GM18511 (cell line): ENCODE measurements around the gene MARCKS.
"Not testable (repeated sequence)": the region's sequence is repeated elsewhere in the genome, so short reads cannot be mapped to it uniquely, and the experiment has no call there.

Source experiments
- ATAC-seq: cut with Tn5 transposase; IDR thresholded peaks from one replicate; pipeline ENCODE4 v1.9.1; 2021; ENCODE audit warnings: mild to moderate bottlenecking, moderate library complexity; ENCODE audit not compliant: unreplicated experiment

Gene MARCKS

DNA sequence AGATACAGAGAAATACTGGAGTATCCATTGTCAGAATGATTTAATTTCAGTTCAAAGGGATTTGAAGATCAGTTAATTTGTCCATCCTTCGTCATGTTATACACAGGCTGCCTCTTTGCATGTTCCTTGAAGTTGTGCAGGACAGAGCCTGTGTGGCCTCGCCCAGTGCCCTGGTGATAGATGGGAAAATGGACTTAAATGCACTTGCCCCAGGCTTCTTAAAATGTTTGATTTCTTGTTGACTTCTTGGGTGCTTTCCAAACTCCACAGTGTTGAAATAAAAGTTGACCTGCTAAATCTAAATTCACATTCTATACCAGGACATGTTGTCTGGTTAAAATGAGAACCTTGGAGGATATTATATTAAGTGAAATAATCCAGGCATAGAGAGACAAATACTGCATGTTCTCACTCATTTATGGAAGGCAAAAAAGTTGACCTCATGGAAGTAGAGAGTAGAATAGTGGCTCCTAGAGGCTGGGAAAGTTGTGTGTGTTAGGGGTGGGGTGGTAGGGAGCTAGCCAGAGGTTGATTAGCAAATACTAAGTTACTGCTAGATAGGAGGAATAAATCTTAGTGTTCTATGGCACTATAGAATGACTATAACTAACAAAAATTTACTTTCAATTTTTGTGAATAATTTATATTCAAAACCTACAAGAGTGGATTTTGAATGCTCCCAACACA, 25.3 kb downstream of the MARCKS start:
- no peak for ATAC-seq

DNA sequence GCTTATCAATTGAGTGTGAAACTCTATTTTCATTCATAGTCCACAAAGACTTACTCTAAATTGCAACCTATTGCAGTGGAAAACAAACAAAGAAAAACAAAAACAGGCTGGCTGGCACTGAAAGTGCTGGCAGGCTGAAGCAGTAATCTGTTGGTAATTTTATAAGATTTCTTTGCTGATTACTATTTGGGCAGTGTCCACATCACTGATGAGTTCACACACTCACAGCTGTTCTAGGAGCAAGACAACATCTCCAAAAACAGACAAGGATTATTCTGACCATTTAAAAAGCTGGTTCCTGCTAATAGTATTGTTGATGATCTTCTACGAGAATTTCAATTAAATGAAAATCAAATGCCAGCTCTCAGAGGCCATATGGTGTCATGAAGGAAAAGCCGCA, 26.9 kb downstream of the MARCKS start:
- no peak for ATAC-seq

DNA sequence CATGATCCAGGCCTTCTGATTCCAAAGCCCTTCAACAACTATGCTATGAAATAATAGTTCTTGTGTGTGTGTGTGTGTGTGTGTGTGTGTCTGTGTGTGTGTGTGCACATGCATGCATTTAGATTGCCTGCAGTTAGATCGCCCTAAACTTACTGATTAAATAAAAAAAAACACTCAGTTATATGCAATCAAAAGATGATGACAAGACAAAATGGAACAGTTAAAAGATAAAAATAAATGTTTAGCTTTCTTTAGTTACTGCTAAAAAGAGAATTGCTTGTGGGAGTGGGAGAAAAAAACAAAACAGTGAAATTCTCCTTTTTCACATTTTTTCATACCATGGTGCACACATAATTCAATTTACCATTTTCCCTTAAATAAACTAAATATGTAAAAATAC, 29.4 kb downstream of the MARCKS start:
- ATAC-seq = no peak

DNA sequence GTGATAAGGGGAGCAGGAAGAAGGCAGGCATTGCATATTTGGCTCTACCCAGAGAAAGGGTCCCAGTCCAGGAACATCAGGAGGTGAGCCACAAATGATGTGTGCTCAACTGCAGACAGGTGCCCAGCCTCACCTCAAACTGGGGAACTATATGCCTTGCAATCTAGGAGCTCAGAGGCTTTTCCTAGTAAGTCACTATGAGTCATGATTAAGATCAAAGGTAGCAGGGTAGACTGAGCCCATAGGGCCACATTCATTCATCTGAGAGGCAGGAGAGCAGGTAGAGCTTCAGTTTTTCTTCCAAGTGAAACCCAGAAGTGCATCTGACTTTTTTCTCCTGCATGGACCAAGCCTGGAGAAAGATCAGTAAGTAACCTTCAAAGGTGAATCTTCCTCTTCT, 31.3 kb downstream of the MARCKS start:
- ATAC-seq = no peak

DNA sequence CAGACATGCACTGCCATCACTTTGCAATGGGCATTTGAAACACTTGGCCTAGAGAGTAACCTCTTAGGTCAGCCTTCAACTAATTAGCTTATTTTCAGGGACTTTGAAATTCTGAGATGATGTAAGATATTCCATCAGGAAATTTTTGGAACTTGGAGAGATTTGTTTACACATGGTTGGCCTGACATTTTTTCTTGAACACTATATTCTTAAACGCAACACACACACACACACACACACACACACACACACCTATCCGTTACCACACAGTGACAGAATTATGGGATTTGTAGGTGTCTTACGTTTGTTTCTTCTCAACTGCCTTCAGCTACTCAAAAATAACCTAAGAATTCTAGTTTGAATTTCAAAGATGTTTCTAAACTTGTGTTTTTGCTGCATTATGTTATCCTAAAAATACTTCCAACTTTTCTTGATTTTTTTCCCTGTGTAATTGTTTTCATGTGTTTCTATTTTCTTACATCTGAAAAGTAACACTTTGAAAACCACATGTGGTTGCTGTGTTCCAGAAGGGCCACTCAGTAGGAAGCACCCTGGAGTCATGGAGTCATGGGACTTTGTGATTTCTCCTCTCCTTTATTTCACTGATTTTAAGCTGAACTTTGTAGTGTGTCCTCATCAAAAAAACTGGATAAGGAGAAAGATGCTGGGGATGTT, 31.9 kb downstream of the MARCKS start:
- ATAC-seq = no peak

DNA sequence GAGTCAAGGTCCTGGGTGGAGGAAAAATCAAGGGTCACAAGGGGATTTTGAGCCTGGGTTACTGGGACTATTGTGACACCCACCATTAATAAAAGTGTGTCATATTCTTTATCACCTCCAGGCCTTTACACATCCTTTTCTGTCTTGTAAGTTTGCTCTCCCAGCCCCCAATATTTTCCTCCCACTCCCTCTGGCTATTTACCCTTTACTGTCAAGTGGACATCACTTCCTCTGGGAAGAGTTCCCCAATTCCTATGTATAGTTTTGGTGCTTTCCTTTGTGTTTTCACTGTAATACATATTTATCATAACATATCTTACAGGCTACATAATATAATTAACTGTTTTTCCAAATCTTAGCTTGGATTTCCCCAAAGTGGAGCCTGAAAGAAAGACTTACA, 36.3 kb downstream of the MARCKS start:
- ATAC-seq = no peak

DNA sequence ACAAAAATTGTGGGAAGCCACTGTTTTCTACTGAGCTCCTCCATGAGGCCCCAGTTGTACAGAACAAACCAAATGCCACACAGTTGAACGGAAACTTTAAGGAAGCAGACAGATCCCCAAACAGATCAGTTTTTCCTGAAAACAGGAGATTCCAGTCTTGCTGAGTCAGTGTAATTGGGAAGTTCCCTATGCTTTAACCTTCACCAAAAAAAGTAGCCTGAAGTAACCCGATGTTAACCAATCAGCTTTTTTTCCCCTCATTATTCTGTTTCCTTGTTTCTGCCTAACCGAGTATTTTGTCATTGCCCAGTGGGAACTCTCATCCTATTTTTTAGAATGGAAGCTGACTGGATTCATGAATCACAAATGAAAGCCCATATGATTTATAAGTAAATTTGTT, 36.7 kb downstream of the MARCKS start:
- no peak for ATAC-seq

DNA sequence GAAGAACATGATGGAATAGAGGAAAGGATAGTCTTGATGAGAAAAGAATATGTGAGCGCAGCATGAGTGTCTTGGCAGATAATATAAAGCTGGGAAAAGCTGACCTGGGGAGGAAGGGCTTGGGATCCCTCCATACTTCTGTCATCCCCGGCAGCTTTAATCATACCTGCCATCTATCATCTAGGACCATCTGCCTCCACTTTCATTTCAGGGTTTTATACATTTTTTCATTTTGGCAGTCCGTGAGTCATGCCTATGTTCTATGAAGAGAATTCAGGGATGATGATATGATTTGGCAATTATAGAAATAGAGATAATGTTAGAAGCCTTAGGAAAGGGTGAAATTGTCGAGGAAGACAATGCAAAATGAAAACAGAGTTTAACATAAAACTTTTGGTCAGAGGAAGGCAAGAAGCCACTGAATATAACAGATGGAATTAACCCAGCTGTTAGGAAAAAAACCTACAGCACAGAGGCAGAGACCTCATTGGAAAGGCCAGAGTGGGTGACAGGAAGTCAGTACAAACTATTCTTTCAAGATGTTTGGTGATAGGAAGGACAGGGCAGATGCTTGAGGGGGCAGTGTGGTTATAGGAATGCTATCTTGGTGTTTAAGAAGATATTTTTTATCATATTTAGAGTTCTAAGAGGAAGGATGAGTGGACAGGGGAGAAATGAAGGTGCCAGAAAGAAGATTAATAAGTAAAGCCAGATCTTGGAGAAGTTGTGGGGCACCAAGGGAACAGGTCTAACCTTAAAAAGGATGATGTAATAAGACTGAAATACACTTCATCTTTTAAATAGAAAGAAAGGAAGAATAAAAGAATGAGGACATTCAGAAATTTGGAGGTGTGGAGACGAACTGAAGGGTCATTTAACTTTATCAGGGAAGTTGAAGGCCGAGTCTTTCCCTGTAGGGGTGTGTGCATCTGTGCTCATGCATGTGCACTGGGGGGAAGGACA, 37.8 kb downstream of the MARCKS start:
- no peak for ATAC-seq

DNA sequence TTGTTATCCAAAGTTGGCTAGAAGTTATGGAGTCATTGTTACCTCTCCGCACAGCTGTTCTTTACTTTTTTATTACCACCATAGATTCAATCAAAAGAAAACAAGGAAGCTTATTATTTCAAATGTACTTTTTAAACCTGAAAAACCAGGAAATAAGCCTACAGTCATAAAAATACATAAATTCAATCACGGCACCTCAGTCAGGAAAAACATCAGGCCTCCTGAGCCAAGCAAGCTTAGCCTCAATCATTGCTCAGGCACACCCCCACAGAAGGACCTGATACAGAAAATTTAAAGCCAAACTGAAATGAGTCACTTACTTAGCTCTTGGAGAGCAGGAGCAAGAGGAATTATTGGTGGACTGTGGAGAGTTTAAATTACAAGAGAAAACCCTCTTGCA, 44.3 kb downstream of the MARCKS start:
- no peak for ATAC-seq

DNA sequence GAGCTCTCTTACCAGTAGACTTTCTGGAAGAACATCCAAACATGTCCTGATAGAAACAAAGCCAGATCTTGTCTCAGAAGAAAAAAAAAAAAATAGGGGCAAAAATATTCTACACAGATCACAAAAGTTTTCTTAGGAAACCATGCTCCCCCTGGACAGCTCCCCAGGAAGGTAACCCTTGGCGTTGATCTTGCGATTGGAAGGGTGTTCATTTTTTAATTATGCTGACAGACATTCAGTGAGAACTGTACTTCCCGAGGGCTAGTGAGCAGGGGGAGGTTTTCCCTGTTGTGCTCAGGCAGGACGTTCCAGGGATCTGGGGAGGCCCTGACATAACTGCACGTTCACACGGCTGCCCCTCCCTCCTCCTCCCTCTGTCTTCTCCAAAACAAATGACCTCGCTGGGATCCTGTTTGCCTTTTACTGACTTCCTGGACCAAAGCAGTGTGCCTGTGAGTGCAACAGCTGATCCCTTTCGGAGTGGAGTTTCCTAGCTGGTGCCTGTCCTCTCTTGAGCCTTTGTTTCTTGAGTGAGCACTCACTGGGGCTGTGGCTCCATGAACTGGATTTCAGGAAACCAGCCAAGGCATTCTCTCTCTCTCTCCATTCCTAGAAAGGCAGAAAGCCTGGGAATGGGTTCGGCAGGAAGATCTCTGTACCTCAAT, 46.7 kb downstream of the MARCKS start:
- no peak for ATAC-seq

DNA sequence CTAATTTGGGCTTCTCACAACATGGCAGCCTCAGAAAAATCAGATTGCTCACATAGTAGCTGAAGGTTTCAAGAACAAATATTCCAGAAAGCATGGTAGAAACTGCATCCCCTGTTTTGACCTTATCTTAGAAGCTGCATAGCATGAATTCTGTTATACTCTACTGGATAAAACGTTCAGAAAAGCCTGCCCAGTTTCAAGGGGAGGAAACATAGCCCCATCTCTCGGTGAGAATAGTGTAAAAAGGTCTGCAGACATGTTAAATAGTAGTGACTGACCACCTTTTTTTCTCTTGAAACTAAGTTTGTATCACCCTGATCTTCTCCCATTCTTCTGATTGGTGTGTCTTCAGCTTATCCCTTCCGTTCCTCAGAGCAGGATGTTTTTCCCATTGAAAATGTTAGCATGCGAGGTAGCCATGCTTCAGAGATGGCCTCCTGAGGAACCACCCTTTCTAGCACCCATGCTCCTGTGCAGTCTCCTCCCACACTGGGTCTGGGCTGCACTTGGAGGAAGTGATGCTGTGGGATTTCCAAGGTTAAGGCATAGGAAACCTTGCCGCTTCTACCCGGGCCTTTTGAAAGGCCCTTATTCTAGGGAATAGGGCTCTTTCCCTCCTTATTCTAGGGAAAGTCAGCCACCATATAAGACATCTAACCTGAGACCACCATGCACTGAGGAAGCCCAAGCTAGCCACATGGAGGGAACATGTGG, 50.1 kb downstream of the MARCKS start:
- ATAC-seq = no peak

DNA sequence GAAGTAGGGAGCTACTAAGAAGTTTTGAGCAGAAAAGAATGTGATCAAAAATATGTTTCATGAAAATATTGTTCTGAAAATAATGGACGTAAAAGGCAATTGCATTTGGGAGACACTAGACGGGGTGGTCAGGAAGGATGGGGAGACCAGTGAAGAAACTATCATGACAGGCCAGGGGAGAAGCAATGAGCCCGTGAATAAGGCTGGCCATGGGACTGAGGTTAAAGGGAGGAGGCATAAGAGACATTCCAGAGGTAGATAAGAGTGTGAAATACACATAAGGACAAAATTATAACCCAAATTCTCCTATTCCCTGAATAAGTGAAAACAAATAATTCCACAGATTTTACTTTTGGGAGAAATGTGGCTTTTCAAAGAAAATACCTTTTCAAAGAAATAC, 51.7 kb downstream of the MARCKS start:
- peak; percentile 12 for ATAC-seq

DNA sequence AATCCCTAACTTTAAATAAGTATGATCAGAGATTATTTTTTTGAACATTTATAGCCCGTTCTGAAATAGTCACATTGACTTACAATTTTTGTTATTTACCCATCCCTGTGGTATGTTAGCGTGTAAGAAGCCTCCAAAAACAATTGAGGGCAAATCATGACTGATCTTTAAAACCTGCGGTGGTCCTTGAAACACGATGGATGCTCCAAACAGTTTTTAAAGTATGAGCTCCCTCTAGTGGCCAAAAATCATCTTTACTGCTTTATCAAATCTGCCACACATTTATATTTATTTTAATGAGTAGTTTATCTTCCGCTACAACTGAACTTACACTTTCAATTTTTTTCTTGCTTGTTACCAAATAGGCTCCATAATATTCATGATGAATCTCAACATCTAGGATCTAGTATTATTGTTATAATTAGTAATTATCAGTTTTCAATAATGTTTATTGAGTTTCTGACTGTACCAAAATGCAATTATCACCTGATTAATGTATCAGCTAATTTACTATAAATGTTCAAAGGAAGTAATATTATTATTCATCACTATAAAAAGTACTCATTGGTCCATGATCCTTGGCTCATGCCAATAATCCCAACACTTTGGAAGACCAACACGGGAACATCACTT, 52.2 kb downstream of the MARCKS start:
- peak; percentile 81 for ATAC-seq

DNA sequence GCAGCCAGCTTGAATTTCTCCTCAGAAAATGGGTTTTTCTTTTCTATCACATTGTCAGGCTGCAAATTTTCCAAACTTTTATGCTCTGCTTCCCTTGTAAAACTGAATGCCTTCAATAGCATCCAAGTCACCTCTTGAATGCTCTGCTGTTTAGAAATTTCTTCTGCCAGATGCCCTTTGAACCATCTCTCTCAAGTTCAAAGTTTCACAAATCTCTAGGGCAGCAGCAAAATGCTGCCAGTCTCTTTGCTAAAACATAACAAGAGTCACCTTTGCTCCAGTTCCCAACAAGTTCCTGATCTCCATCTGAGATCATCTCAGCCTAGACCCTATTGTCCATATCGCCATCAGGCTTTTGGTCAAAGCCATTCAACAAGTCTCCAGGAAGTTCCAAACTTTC, 53.1 kb downstream of the MARCKS start:
- ATAC-seq = not testable (repeated sequence)
